Lung microvascular endothelial cell (primary cell): ENCODE data around the gene WNK3. TPM values are rescaled to one million over a fixed set of nuclear protein-coding genes. Genes with fewer than 3 reads are reported as not detected.

Experiments used
- DNase-seq, 2 donors: peaks; one replicate each; pipeline versions ENCODE4 v3.0.0 to v3.0.0-alpha.2; 2010; ENCODE audit warnings: low read depth in 2 of 2
- total RNA-seq: library from RNA; depleted of rRNA; stranded (reverse); fragments of >200 nt; gene quantifications from 2 replicates; pipeline ENCODE4 v1.2.1, GENCODE V29; 2014

WNK3 gene
- total RNA-seq, 1 donor from 2014 or later = 0.60 TPM

DNA sequence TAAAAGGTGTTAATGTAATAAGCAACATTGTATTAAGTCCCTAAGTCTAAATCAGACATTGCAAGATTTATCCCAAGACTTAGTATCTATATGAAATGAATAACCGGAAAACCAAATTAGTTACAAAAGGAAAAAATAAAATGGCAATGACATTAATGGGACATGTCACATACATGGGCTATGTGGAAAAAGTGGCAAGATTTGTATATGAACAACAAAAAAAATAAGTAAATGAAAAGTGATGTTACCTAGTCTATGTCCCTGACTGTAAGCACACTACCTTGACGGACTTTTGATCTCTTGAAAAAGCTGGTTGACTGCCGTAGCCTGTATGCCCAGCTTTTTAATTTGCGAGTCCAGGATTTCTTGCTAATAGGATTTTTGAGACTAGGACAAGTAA is 119.3 kb downstream of the WNK3 start:
- no peak for DNase-seq

DNA sequence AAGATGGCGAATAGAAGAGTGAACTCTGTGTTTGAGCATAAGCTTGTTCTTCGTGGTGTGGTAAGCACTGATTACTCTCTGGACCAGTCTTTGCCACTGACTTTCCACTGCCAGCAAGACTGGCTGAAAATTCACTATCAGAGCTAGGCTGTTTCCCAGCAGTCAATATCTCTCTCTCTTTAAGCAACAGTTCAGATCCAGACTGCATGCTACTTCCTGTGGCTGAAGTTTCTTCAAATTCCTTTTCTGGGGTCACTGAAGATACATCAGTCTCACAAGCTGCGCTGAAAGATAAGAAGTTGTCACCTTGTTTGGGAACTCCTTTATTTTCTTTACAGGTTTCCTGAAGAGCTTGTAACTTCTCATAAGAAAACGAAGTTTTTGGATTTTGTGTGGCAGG is 120.8 kb downstream of the WNK3 start:
- no peak for DNase-seq

DNA sequence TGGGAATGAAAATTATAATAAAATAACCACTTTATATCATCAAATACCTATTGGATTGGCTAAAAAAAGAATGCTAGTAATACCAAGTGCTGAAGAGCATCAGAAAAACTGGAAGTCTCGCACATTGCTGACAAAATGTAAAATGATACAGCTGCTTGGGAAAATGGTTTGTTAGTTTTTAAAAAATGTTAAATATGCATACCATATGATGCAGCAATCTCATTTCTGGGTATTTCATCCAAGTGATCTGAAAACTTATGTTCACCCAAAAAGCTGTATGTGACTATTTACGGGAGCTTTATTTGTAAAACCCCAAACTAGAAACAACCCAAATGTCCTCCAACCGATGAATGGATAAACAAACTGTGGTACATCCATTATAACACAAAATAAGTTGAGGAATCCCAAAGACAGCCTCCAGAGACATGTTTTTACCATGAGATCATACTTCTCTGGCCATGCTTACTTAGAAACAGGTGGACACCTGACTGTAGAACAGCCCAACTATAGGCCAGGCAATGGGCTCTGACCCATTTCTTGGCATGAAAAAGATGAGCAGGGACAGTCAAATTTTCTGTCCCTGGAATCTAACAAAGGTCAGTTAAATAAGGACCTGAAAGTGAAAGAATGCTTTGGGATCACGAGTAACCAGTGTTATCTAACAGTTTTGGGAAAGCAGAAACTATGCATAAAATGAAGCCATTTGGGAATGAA is 127.3 kb downstream of the WNK3 start:
- no peak for DNase-seq

DNA sequence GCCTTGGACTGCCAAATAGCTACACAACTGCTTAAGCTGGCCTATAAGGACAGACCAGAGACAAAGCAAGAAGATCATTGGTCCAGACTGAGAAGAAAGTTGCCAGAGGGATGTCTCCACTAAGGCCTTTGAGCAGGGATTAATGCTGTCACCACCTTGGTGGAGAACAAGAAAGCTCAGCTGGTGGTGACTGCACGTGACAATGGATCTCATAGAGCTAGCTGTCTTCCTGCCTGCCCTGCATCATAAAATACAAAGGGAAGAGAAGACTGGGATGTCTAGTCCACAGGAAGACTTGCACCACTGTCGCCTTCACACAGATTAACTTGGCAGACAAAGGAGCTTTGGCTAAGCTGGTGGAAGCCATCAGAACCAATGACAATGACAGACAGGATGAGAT is 134.3 kb downstream of the WNK3 start:
- no peak for DNase-seq

DNA sequence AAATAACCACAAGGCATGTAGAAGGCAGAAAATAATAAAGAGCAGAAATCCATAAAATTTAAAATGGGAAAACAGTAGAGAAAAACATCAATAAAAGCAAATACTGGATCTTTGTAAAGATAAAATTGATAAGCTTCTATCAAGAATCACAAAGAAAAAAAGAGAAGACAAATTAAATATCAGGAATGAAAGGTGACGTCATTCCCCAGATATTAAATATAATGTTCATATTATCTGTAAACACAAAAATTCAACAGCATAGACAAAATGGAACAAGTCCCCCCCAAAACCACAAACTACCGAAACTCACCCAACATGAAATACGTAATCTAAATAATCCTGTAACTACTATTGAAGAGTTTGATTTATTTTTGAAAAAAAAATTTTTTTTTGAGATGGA is 144.2 kb downstream of the WNK3 start:
- DNase-seq = no peak

DNA sequence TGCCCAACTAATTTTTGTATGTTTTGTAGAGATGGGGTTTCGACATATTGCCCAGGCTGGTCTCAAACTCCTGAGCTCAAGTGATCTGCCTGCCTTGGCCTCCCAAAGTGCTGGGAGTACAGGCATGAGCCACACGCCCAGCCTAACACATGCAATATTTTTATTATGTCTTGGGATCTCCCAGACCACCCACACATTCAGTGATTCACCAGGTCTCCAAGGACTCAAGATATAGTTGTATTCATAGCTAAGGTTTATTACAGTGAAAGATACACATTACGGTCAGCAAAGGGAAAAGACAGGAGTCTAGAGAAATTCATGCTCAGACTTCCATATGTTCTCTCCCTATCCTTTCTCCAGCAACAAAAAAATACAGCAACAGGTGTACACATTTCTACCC is 149.3 kb downstream of the WNK3 start:
- DNase-seq = no peak

DNA sequence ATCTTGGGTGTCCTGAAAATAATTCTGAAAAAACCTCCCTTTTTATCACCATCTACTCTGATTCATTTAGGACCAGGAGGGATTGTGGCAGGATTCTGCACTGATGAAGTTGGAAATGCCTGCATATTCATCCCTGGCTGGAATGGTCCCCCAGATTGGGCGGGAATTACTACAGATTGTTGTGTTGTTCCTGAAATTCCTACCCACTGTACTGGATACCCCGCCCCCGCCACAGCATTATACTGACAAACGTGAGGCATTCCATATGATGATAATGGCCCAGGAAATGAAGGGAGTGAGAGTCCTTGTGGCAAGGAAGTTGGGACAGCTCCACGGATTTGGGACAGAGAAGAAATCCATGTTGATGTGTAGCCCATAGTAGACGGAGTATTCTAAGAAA is 159.6 kb downstream of the WNK3 start:
- no peak for DNase-seq

DNA sequence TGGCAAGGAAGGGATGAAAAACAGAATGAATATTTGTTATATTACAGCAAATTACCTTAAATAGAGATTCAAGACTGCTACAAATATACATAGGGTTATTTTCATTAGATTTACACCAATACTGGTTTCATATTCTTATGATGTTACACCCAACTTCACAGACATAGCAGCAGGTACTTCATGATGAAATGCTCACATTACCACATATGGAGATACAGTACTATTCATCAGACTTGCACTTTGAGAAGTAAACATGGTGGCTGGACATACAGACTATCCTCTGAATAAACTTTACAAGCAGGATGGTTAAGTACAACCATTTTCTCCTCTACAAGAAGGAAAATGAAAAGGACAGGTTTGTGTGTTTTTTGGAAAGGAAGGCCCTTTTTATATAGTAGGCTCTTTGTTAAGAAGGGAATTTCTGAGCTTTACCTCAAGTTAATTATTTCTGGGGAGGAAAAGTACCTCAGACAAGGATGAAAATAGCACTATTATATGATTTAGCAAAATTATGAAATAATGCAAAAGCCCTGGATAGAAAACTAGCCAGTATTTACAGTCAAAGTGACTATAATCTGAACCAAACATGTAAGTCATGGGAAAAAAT is 162.8 kb downstream of the WNK3 start:
- DNase-seq = no peak

DNA sequence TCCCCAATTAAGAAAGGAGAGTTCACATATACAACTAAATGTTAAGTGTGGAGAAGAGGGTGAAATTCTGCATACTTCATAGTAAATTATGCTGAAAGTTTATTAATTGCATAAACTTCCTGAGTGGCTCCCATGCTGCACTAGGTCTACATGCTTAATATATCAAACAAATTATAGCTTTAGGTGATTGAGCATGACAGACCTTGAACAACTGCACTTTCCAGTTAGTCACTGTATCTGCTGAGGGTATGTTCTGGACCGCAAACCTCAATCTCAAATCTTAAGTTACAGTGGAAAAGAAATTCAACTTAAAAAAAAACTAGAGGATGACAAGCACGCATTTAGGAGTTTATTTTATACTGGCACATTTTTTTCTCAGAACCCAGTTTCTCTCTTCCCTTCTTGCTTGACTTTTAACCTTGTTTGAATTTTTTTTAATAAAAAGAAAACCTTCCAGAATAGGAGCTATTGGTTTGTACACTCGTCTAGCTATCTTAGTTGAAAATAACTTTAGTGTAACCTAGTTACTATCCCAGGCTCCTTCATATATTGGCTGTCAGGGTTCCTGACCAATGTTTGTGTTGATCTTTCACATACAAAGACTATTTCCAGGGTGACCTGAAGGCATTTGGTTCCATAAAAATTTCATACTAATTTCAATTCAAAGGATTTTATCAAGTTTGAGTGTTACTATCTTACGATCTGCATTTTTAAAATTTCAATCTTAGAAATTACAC is 164.6 kb downstream of the WNK3 start:
- DNase-seq = no peak

DNA sequence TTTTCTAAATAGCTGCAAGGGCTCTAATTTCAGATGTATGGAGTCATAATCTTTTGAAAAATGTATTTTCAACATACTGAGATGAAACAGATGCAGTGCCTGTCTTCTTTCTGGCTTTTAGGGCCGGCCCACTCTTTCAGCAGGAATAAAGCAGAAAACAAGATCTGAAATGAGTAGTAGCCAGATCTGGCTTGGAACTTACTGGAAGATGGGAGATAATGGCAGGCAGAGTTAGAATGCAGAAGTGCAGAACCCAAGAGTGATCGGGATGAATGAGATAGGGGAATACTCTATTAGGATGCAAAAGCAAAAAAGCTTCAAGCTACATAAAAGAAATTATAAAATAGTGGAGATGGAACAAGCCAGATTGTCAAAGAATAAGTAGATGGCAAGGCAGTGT is 173.4 kb downstream of the WNK3 start:
- DNase-seq = no peak

DNA sequence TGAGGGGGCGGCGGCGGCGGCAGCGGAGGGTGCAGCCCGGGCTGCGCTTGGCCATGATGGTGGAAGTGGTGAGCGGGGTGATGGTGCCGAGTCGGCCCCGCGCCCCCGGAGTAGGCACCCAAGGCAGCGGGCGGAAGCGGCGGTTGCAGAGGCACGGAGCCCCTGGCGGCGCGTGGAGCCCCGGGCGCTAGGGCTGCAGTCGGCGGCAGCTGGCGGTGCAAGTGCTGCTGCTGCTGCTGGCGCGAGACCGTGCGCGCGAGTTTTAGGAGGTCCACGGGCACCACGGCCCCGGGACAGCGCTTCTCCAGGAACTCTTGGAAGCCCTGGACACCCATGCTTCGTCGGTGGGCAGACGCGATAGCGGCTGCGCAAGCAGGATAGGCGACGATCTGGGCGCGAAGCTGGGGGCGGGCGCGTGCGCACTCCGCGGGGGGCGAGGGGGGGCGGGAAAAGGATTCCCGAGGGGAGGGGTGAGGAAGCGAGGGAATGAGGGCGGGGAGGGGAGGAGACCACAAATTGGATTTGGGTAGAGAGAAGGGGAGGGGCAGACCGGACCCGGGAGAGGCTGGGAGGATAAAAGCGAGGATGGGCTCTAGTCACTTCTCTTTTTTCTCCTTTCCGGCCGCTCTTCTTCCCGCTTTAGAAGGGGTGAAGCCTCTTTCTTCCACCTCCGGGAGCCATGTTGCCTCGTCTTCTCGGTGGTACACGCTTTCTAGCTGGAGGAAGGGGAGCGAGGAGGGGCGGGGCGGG is 174.8 kb downstream of the WNK3 start, which contains the start of gene FAM120C:
Gene FAM120C, minus strand, starts transcription at position 391 of the 750 bp plus-strand sequence. Its CDS starts 56 bp downstream, at position 335.
- DNase-seq = peak; percentile 70 to 80

DNA sequence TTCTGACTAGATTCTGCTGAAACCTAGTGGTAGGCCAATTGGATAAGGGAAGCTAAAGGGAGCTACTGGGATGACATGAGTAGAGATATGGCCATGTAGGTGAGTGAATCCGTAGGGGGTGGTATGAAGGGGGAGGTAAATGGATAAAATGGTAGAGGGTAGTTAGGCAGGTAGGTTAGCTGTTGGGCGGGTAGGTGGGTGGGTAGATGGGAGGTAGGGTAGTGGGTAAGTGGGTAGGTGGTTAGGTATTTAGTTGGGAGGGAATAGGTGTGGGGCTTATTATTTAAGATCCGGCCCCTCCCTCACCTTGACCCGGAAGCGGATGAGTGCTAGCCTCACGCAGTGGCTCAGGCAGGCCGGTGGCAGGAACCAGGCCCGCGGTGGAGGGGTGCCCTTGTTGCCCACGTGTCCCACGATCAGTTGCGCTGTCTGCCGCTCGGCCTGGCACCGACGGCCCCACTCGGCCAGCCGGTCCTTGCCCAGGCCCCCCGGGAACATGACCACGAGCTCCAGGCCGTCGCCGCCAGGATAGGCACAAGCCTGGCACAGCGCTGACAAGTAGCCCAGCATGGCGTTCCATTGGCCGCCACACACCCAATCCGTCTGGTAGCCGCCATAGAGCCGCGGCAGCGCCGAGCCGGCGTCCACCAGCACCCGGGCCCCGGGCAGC is 175.5 kb downstream of the WNK3 start:
- DNase-seq = peak; percentile 55 to 59

DNA sequence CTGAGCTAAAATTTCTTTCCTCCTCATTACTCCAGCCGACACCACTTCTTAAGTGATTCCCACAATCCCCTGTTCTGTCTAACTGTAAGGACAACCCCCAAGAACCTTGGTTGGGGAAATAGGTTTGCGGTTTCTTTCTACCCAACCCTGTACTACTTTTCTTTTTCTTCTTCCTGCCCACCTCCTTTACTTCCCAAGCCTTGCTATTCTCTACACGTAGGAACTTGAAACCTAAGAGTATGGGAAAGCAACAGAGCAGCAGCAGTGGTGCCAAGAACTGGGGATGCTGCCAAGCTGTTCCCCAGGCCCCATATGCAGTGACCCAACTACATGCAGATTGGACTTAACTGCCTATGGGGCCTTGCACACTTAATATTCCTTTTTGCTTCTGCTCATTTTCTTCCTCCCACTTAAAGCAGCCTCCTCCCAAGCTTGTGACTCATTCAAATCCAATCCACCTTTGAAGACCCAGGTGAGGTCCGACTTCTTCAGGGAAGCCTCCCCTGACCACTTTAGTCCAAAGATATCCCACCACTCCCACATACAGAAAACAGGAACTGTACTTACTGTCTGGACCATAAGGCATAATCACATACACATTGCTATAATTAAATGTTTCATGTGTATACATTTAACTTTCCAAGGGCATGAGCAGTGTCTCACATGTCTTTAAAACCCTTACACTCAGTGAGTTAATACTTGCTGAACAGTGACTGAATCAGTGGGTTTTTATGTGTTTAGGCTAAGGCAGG is 176.5 kb downstream of the WNK3 start:
- peak in 1 of 2 donors; percentile 5 for DNase-seq

DNA sequence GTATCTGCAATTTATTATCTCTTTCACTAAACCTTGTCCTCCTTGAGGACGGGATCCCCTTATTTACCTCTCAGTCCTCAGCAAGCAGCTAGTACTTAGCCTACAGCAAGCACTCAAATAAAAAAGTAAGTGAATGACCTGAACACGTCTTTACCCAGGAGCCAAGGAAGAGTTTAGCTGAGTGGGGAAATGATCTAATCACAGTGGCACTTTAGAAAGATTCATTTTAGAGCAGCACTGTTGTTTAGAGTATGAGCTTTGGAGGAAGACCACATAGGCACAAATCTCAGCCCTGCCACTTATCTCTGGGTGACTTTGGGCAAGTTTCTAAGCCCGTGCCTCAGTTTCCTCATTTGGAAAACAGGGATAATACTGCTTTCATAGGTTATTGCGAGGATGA is 177.4 kb downstream of the WNK3 start:
- peak in 1 of 2 donors; percentile 50 for DNase-seq

DNA sequence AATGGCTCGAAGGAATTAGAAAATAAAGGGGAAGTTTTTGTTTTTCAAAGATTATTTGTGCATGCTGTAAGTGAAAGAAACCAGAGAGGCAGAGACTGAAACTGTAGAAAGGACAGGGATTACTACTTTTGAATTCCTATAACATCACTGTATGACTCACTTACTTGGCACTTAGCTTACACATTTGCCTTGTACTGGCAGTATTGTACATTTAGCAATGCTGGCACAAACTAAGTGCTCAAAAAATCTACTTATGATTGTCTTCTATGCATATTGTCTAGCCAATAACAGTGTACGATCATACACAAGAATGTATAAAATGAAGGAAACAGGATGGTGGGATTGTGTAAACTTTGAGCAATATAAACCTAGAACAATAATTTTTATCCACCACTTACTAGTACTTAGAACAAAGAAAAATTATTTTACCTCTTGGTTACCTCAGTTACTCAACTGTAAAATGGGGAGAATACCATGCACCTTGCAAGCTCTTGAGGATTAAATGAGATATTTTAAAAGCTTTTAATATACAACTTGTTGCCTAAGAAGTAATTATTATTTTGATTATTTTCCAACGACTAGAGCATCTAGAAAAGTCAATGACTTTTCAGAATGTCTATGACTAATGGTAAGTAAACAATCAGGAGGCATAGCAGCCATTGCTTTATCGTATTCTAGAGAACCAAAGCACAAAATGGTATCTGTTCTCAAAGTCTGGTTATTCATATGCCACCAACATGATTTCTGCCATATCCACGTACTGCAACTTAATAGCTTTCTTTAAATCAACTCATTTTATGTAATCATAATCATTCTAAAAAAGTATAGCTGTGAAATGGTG is 179.5 kb downstream of the WNK3 start:
- DNase-seq = peak; percentile 22 to 57

DNA sequence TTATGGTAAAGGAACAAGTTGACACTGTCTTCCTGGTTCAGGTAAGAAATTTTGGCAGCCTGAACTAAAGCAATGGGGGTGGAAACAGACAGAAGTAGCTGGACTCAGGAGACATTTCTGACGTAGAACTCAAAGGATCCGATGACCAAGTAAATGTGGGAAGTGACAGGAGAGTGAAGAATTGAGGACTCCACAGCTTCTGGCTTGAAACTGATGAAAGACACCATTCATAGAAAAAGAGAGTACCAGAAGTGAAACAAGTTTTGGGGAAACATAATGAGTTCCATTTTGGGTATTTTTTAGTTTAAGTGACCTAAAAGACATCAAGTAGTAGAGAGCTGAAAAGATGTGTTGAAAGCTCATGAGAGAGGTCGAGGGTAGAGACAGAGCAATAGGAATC is 180.5 kb downstream of the WNK3 start:
- no peak for DNase-seq

DNA sequence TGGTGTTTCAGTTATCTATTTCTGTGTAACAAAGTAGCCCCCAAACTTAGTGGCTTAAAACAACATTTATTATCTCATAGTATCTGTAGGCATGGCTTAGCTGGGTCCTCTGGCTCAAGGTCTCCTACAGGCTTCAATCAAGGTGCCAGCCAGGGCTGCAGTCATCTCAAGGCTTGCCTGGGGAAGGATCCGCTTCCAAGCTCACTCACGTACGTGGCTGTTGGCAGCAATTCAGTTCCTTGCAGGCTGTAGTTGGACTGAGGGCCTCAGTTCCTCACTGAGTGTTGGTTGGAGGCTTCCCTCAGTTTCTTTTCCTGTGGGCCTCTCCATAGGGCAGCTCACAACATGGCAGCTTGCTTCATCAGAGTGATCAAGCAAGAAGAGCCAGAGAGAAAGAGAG is 184.1 kb downstream of the WNK3 start:
- no peak for DNase-seq

DNA sequence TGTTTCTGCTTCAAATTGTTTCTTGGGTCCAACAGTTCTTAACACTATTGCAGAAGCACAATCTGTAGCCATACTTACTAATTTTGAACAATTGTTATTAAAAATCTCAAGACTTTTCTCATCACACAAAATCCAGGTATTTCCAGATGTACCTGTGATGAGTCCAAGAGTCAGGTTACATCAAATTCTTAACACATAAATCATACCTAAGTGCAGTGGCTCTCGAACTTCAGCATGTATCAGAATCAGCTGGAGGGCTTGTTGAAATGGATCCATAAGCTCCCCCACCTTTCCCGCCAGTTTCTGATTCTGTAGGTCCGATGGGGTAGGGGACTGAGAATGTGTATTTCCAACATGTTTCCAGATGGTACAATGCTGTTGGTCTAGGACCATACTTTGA is 185.4 kb downstream of the WNK3 start:
- no peak for DNase-seq

DNA sequence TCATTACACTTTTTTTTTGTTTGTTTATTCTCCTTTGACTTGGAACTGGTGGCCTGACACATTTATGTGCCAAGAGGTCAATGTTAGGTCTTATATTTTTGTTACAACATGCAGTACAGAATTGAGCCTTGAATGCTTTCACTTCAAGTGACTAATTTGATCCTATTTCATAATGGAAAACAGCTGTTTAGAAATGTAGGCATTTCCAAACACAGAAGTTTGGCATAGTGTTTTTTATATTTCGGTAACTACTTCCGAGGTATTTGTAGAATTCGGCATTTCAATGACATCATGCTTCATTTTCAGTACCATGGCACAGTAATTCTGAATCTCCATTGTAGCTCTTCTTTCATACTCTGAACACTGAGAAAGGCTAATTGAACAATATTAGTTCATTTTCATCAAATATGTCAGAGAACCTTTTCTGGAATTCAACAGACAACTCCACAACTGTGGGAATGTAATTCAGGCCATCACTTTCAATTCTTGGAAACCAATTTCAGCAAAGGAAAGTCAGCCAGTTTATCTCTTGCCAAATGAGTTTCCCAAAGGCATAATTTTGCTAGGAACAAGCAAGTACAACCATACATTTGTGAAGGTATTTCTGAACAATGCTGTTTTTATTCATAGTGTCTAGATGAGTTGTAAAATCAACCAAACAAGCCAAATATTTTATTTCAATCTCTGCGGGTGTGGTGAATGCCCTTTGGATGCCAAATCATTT is 186.2 kb downstream of the WNK3 start:
- no peak for DNase-seq
